ENCODE data around the gene RIMKLA. TPM values are rescaled to one million over a fixed set of nuclear protein-coding genes. Genes with fewer than 3 reads are reported as not detected.

RIMKLA gene
- total and polyA plus RNA-seq, 10 of the 15 experiments (the other 5 are each of a cell fraction or from before 2014, with no cell fraction given), result 0.01 to 0.52 (median 0.08) TPM

GRCh38 chr1:42456754-42457089 lies 76.1 kb downstream of the RIMKLA start (continued):
- TF ChIP-seq CBX5 (IDR thresholded peaks at IDR 0.05; ENCODE audit: low read depth) (0 out of 2 replicates have a peak, but pooled peaks have one; percentile 16), POLR2A (IDR thresholded peaks at IDR 0.05; ENCODE audit: low read depth, low read length) (peak; percentile 7; the same call in 1 of the 2 replicates), HDGF (IDR thresholded peaks at IDR 0.05) (peak; percentile 46; the same call in 1 of the 2 replicates), NFYA (IDR thresholded peaks at IDR 0.05; ENCODE audit: borderline replicate concordance, low read depth, low read length) (no peak)

- Histone ChIP-seq H3K9me3 (replicated peaks; ENCODE audit: control insufficient read depth, insufficient read depth, low read length) (no peaks in the 10 kb centered on the region), H3K27ac (ENCODE audit: control insufficient read depth, insufficient read depth) (no peak overlapping the region), H2AFZ (ENCODE audit: control insufficient read depth, low read depth, low read length) (no peak overlapping the region), H3K79me2 (ENCODE audit: control insufficient read depth, insufficient read depth, low read length) (peaks cover 20% of the 10 kb centered on the region), H3K4me3 (no peak overlapping the region), H3K9ac (ENCODE audit: control insufficient read depth, insufficient read depth, low read length) (no peak overlapping the region), H3K27me3 (replicated peaks in 1 of 2; ENCODE audit: control insufficient read depth in 2 of 2, insufficient read depth in 2 of 2, low read length in 1 of 2) (no peaks in the 10 kb centered on the region), H3K4me1 (ENCODE audit: control insufficient read depth, insufficient read depth, low read length) (peaks cover 5% of the 10 kb centered on the region; the same call in 1 of the 2 replicates), H3K36me3 (ENCODE audit: control insufficient read depth in 2 of 2, insufficient read depth in 2 of 2, low read length in 1 of 2) (peaks cover 0 to 8% of the 10 kb centered on the region in 2 experiments; a peak in 1 of 4 replicates), H4K20me1 (ENCODE audit: control insufficient read depth, insufficient read depth) (no peaks in the 10 kb centered on the region), H3K4me2 (ENCODE audit: control insufficient read depth, insufficient read depth) (no peak overlapping the region)
- no peak for TF ChIP-seq PML (IDR thresholded peaks at IDR 0.05; ENCODE audit: low read length)
- no peak for TF ChIP-seq CREM (IDR thresholded peaks at IDR 0.05; ENCODE audit: low read depth)
- no peak for TF ChIP-seq KAT2A (conservative IDR thresholded peaks at IDR 0.05; ENCODE audit: control insufficient read depth, low read depth, low read length)
- no peak for TF ChIP-seq CREB1 (IDR thresholded peaks at IDR 0.05; ENCODE audit: low read depth)
- TF ChIP-seq MTA2 (IDR thresholded peaks at IDR 0.05; ENCODE audit: low read depth), result no peak
- TF ChIP-seq SRF (IDR thresholded peaks at IDR 0.05; ENCODE audit: low read depth in 2 of 2, low read length in 2 of 2), result no peak
- TF ChIP-seq SREBF1 (IDR thresholded peaks at IDR 0.05; ENCODE audit: low read length), result no peak
- TF ChIP-seq YBX1 (IDR thresholded peaks at IDR 0.05), result no peak
- no peak for TF ChIP-seq TAF1 (IDR thresholded peaks at IDR 0.05; ENCODE audit: borderline replicate concordance, low read depth, low read length)
- no peak for TF ChIP-seq GATAD2B (conservative IDR thresholded peaks at IDR 0.05; ENCODE audit: low read depth)
- no peak for TF ChIP-seq ZBTB40 (IDR thresholded peaks at IDR 0.05; ENCODE audit: borderline replicate concordance)
- TF ChIP-seq ZNF384 (IDR thresholded peaks at IDR 0.05; ENCODE audit: borderline replicate concordance, low read depth, low read length), result no peak
- TF ChIP-seq IRF4 (IDR thresholded peaks at IDR 0.05; ENCODE audit: low read depth, low read length), result no peak
- FAIRE-seq (no peak), ATAC-seq (no peak), DNase-seq (ENCODE audit: low read depth, low spot score) (no peak)
- ChIA-PET POLR2A (interaction anchor here (0.6 kb wide), 2 partner anchors 60 to 451 kb away, joined by 3 read pairs; no protein-coding TSS in a partner anchor), RAD21 (ENCODE audit: unreplicated experiment) (no interaction called here), SMC1A (ENCODE audit: uncharacterized antibody, unreplicated experiment) (interaction anchor here (1.5 kb wide), 1 partner anchor 12 kb away, joined by 5 read pairs; no protein-coding TSS in a partner anchor), CTCF (no interaction called here)
- no TSS peak for BruUV-seq (replicated peaks)
- 89% methylated on average over 2 of the region's 2 CpGs for WGBS (ENCODE audit: insufficient coverage, insufficient replicate concordance, low lambda C conversion rate, missing lambda C conversion rate)
- in situ Hi-C loops (cut with MboI), result no loop called here
- intact Hi-C loops (cut with micrococcal nuclease; ENCODE audit: unreplicated experiment), result loop anchor here (5.0 to 10.0 kb wide), 2 partner anchors 221 to 286 kb away; partner anchors contain the start of gene YBX1
Observed at GRCh38 chr1:42461196-42461595, 80.6 kb downstream of the RIMKLA start.

All from GM12878 (cell line).